K562 (cell line): ENCODE data around the gene TKTL1. TPM values are rescaled to one million over a fixed set of nuclear protein-coding genes. Genes with fewer than 3 reads are reported as not detected.

Source experiments
- ILF3 ChIP-seq: fragments of 450-650 bp; IDR thresholded peaks from 2 replicates; pipeline ENCODE4 v1.6.1; 2018; ENCODE audit warnings: antibody characterized with exemption, mild to moderate bottlenecking, moderate library complexity, borderline replicate concordance
- IRF2 ChIP-seq: sonication (generic); formaldehyde crosslinking; IDR thresholded peaks from 2 replicates; pipeline ENCODE4 v1.8.1; 2022; ENCODE audit warnings: mild to moderate bottlenecking, missing genetic modification reagents
- KLF6 ChIP-seq: fragments of 250-450 bp; sonication (Bioruptor Pico); IDR thresholded peaks from 2 replicates; pipeline ENCODE4 v1.4.0; 2020; ENCODE audit warnings: mild to moderate bottlenecking, moderate library complexity, borderline replicate concordance
- NR3C1 ChIP-seq: sonication (generic); formaldehyde crosslinking; IDR thresholded peaks from 2 replicates; pipeline ENCODE4 v1.8.1; 2022; ENCODE audit warnings: missing genetic modification reagents
- PPARD ChIP-seq: fragments of 250-450 bp; sonication (Bioruptor Pico); IDR thresholded peaks from 2 replicates; pipeline ENCODE4 v1.8.0; 2022; ENCODE audit warnings: inconsistent platforms, mild to moderate bottlenecking, moderate library complexity
- SMARCA5 ChIP-seq: fragments of 450-650 bp; IDR thresholded peaks from 2 replicates; pipeline ENCODE4 v1.6.1; 2016
- SREBF1 ChIP-seq: fragments of 150-350 bp; IDR thresholded peaks from 2 replicates; pipeline ENCODE4 v1.6.1; 2014; ENCODE audit warnings: antibody characterized with exemption, low read depth, low read length, borderline replicate concordance
- STAT5A ChIP-seq: IDR thresholded peaks from 2 replicates; pipeline ENCODE4 v1.6.1; 2012; ENCODE audit warnings: low read length, inconsistent platforms, borderline replicate concordance
- ZFP30 ChIP-seq: fragments of 250-450 bp; sonication (Bioruptor Pico); IDR thresholded peaks from 2 replicates; pipeline ENCODE4 v1.8.0; 2022; ENCODE audit warnings: moderate library complexity, mild to moderate bottlenecking, inconsistent platforms, borderline replicate concordance
- polyA plus RNA-seq, 8 experiments: library from polyadenylated mRNA; depleted of rRNA in 4 of 8; stranded (reverse) in 5 of 8; unstranded in 3 of 8; fragments of >200 nt; fragmentation: Nextera tagmentation in 2 of 8; fragmentation: Illumina TruSeq in 1 of 8; extraction: Ambion mirVana in 2 of 8; extraction: Trizol in 1 of 8; gene quantifications; 2 replicates each; pipeline versions ENCODE4 v1.2.1 to v1.2.3, GENCODE V29; 2011 to 2014; ENCODE audit warnings: inconsistent platforms in 1 of 8, missing spikeins in 1 of 8
- total RNA-seq, 7 experiments: library from RNA; depleted of rRNA in 6 of 7; stranded (reverse); fragments of >200 nt in 6 of 7; fragmentation: Illumina TruSeq in 2 of 7; extraction: Trizol in 2 of 7; gene quantifications; 2 replicates each; pipeline versions ENCODE4 v1.2.1 to v1.2.3, GENCODE V29; 2011 to 2021; ENCODE audit warnings: low replicate concordance in 1 of 7
- TF ChIP-seq, protein P1 (sequence below): fragments of 450-650 bp; IDR thresholded peaks from 2 replicates; pipeline ENCODE4 v1.6.1; 2018; ENCODE audit not compliant: partially characterized antibody

The TKTL1 gene
- total and polyA plus RNA-seq, 9 of the 15 experiments (the other 6 are each of a cell fraction or from before 2014, with no cell fraction given): 0.18 to 0.71 (median 0.38) TPM

DNA sequence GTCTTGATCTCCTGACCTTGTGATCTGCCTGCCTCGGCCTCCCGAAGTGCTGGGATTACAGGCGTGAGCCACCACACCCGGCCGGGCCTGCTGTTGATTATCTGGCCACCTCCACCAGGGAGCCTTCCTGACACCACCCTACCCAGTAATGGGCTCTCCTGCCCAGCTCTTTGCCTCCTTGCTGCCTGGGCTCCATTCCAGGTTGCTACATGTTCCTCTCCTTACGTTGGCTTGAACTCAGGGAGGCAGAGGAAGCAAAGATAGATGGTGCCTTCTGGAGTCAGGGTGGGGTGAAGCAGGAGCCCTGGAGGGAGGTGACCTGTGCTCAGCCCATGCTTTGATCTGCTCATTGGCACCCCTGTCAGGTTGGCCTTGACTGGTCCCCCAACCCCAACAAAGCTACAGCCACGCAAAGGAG lies 52.5 kb downstream of the TKTL1 start (continued):
- no peak for TF ChIP-seq NR3C1
- TF ChIP-seq ZFP30 (CRISPR knock-in tag): no peak
- no peak for TF ChIP-seq IRF2 (CRISPR knock-in tag)
- no peak for TF ChIP-seq SREBF1
- no peak for TF ChIP-seq KLF6 (CRISPR knock-in tag)
- no peak for TF ChIP-seq PPARD (CRISPR knock-in tag)
- TF ChIP-seq ILF3: no peak
- TF ChIP-seq, protein P1, sequence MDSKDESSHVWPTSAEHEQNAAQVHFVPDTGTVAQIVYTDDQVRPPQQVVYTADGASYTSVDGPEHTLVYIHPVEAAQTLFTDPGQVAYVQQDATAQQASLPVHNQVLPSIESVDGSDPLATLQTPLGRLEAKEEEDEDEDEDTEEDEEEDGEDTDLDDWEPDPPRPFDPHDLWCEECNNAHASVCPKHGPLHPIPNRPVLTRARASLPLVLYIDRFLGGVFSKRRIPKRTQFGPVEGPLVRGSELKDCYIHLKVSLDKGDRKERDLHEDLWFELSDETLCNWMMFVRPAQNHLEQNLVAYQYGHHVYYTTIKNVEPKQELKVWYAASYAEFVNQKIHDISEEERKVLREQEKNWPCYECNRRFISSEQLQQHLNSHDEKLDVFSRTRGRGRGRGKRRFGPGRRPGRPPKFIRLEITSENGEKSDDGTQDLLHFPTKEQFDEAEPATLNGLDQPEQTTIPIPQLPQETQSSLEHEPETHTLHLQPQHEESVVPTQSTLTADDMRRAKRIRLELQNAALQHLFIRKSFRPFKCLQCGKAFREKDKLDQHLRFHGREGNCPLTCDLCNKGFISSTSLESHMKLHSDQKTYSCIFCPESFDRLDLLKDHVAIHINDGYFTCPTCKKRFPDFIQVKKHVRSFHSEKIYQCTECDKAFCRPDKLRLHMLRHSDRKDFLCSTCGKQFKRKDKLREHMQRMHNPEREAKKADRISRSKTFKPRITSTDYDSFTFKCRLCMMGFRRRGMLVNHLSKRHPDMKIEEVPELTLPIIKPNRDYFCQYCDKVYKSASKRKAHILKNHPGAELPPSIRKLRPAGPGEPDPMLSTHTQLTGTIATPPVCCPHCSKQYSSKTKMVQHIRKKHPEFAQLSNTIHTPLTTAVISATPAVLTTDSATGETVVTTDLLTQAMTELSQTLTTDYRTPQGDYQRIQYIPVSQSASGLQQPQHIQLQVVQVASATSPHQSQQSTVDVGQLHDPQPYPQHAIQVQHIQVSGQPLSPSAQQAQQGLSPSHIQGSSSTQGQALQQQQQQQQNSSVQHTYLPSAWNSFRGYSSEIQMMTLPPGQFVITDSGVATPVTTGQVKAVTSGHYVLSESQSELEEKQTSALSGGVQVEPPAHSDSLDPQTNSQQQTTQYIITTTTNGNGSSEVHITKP: no peak
- TF ChIP-seq SMARCA5: peak; percentile 82; the same call in 1 of the 2 replicates
- TF ChIP-seq STAT5A: no peak
